ENCODE measurements around the gene HMGB2. TPM values are rescaled to one million over a fixed set of nuclear protein-coding genes. Genes with fewer than 3 reads are reported as not detected.

Gene HMGB2
- total and polyA plus RNA-seq, 8 donors, result 4.0 to 29.0 (median 10.6) TPM

GRCh38 chr4:173337463-173337862 is 3.3 kb upstream of the HMGB2 start:
- Histone ChIP-seq H3K4me1 (peaks cover 0 to 10% (median 4%) of the 10 kb centered on the region in 3 donors), H3K36me3 (no peaks in the 10 kb centered on the region), H3K27me3 (no peaks in the 10 kb centered on the region), H3K9me3 (no peaks in the 10 kb centered on the region), H3K27ac (no peak overlapping the region), H3K4me3 (no peak overlapping the region)
- DNase-seq, result no peak
- intact Hi-C loops (cut with DNase I), result no loop called here
- TF ChIP-seq, protein P1, sequence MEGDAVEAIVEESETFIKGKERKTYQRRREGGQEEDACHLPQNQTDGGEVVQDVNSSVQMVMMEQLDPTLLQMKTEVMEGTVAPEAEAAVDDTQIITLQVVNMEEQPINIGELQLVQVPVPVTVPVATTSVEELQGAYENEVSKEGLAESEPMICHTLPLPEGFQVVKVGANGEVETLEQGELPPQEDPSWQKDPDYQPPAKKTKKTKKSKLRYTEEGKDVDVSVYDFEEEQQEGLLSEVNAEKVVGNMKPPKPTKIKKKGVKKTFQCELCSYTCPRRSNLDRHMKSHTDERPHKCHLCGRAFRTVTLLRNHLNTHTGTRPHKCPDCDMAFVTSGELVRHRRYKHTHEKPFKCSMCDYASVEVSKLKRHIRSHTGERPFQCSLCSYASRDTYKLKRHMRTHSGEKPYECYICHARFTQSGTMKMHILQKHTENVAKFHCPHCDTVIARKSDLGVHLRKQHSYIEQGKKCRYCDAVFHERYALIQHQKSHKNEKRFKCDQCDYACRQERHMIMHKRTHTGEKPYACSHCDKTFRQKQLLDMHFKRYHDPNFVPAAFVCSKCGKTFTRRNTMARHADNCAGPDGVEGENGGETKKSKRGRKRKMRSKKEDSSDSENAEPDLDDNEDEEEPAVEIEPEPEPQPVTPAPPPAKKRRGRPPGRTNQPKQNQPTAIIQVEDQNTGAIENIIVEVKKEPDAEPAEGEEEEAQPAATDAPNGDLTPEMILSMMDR (IDR thresholded peaks at IDR 0.05), result no peak
- 94 to 98% methylated on average over 2 of the region's 2 CpGs for WGBS, 2 donors
- no peak for ATAC-seq
- FAIRE-seq, result no peak

DNA sequence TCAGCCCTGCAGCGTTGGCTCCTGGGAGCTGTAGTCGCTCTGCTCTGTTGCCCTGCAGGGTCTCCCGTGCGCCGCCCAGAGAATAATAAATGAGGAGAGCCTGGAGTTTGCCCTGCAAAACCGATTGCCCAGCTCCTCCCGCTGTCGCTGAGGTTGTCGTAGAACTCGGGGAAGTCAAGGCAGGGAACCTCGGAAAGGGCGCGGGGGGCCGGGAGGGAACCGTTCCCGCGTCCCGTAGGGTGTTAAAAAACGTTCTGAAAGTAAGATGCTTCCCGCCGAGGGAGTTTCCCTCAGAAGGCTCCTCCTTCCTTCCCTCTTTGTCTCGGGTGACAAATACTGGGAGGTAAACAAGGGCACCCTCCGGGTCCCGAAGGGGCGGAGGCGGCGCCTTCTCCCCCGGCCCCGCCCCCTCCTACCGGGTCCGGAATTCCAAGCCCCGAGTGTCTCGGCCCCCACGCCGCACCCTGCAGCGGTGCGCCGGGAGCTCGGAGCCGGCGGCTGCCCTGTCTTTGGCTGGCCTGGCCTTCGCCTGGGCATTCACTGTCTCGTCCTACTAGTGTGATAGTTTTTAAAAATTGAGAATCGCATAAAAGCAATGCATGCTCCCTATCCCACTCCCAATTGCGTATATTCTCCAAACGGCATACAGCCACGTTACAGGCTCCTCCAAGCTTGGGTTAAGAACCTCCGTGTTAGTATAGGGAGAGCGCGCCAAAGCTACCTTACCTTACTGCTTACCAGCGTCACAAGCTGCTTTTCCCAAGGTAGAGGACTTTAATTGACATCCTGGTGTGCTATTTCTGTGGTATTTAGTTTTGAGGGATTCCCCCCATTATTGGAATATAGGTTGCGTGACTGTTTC is 964 bp upstream of the HMGB2 start:
- FAIRE-seq (no peak), ATAC-seq (peak; percentile 40 to 63 (median 58)), DNase-seq (peak; percentile 51 to 77 (median 64))
- H3K4me1 ChIP-seq, result peaks cover 0 to 18% (median 0%) of the 10 kb centered on the region in 3 donors
- H3K36me3 ChIP-seq, result no peaks in the 10 kb centered on the region
- H3K27ac ChIP-seq, result peak overlapping the region; percentile 3 to 84 (median 59)
- peak overlapping the region; percentile 58 to 96 (median 88) for H3K4me3 ChIP-seq
- TF ChIP-seq, protein P1 (IDR thresholded peaks at IDR 0.05), result no peak
- H3K9me3 ChIP-seq, result no peaks in the 10 kb centered on the region
- 1% methylated on average over 52 of the region's 52 CpGs for WGBS, 2 donors
- no peaks in the 10 kb centered on the region for H3K27me3 ChIP-seq
- intact Hi-C loops (cut with DNase I), result no loop called here

- ATAC-seq (peak; percentile 58 to 68 (median 62)), FAIRE-seq (no peak), DNase-seq (peak; percentile 54 to 85 (median 68))
- intact Hi-C loops (cut with DNase I), result no loop called here
- Histone ChIP-seq H3K36me3 (no peaks in the 10 kb centered on the region), H3K4me3 (peak overlapping the region; percentile 70 to 96 (median 78)), H3K9me3 (no peaks in the 10 kb centered on the region), H3K27ac (peak overlapping the region; percentile 75 to 100 (median 98)), H3K27me3 (no peaks in the 10 kb centered on the region), H3K4me1 (peaks cover 0 to 18% (median 0%) of the 10 kb centered on the region in 3 donors)
- TF ChIP-seq, protein P1 (IDR thresholded peaks at IDR 0.05), result no peak
- 1% methylated on average over 32 to 51 of the region's 53 CpGs for WGBS, 2 donors
These were observed 487 bp downstream of the HMGB2 start for GRCh38 chr4:173333658-173334084.

DNA sequence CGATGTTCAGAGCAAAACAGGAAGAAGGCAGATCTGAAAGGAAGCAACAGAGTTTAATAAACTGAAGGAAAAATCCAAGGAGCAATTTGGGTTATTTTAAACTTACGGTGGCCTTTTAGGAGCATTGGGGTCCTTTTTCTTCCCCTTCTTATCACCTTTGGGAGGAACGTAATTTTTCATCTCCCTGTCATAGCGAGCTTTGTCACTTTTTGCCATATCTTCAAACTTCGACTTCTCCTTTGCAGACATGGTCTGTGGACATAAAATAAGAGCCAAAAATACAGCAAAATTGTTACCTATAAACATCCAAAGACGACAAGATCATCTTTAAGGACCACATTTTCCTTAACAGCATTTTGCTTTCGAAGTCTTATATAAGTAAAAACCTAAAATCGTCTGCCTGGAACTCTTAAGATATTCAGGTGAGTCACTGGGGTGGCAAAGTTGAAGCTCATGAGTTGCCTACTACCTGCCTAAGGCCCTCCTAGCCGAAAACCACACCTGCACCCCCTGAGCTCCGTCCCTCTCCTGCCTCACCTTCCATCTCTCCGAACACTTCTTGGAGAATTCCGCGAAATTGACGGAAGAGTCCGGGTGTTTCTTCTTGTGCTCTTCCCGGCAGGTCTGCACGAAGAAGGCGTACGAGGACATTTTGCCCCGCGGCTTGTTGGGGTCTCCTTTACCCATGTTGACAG is 1.0 kb downstream of the HMGB2 start:
- no peak for FAIRE-seq
- TF ChIP-seq, protein P1 (IDR thresholded peaks at IDR 0.05), result no peak
- peaks cover 0 to 18% (median 0%) of the 10 kb centered on the region in 3 donors for H3K4me1 ChIP-seq
- intact Hi-C loops (cut with DNase I), result no loop called here
- peak overlapping the region; percentile 70 to 96 (median 78) for H3K4me3 ChIP-seq
- no peak for DNase-seq
- H3K27me3 ChIP-seq, result no peaks in the 10 kb centered on the region
- peak overlapping the region in 3 of 4 donors; percentile 98 to 100 (median 98) for H3K27ac ChIP-seq
- H3K9me3 ChIP-seq, result no peaks in the 10 kb centered on the region
- no peak for ATAC-seq
- WGBS, 2 donors, result 7 to 11% methylated on average over 21 of the region's 21 CpGs
- no peaks in the 10 kb centered on the region for H3K36me3 ChIP-seq
